Measurements from ENCODE around the gene TSPAN11.

GRCh38 chr12:30970559-30971197 lies 44.1 kb downstream of the TSPAN11 start:
- no peak for TF ChIP-seq YY1 (IDR thresholded peaks at IDR 0.05; ENCODE audit: insufficient read depth, insufficient read length)
- no peak for TF ChIP-seq ZNF274 (IDR thresholded peaks at IDR 0.05; ENCODE audit: low read depth, low read length)
- TF ChIP-seq SUZ12 (IDR thresholded peaks at IDR 0.05; ENCODE audit: extremely low read depth, insufficient read depth, insufficient read length), result no peak

All from NT2/D1 (cell line).